Psoas muscle (tissue), 8 donors: Measurements from ENCODE around the gene ARHGAP9. TPM values are rescaled to one million over a fixed set of nuclear protein-coding genes. Genes with fewer than 3 reads are reported as not detected.
"Not testable (repeated sequence)": the region's sequence is repeated elsewhere in the genome, so short reads cannot be mapped to it uniquely, and the experiment has no call there.

ENCODE experiments used
- ATAC-seq, 4 donors: fragments of 200-7000 bp; cut with Tn5 transposase; one replicate each; pipeline ENCODE4 v1.9.1; 2020; ENCODE audit warnings: moderate library complexity in 3 of 4, mild to moderate bottlenecking in 2 of 4
- DNase-seq, 2 donors: peaks; one replicate each; pipeline ENCODE4 v3.0.0-alpha.2; 2020
- H3K27ac ChIP-seq: fragments of 200-600 bp; one replicate; pipeline ENCODE4 v1.8.0; 2022
- H3K27me3 ChIP-seq, 3 donors: fragments of 200-600 bp in 1 of 3; one replicate each; pipeline versions ENCODE4 v1.6.1 to v1.8.0; 2013 to 2022; ENCODE audit warnings: low read length in 2 of 3, mild to moderate bottlenecking in 2 of 3, moderate library complexity in 1 of 3; ENCODE audit not compliant: insufficient read depth in 3 of 3
- H3K36me3 ChIP-seq, 2 donors: fragments of 200-600 bp in 1 of 2; one replicate each; pipeline versions ENCODE4 v1.6.1 to v1.8.0; 2013 to 2022; ENCODE audit warnings: low read depth in 1 of 2, mild to moderate bottlenecking in 1 of 2, moderate library complexity in 1 of 2; ENCODE audit not compliant: insufficient read depth in 1 of 2
- H3K4me1 ChIP-seq: fragments of 200-600 bp; one replicate; pipeline ENCODE4 v1.8.0; 2022
- H3K4me3 ChIP-seq: fragments of 200-600 bp; one replicate; pipeline ENCODE4 v1.8.0; 2022; ENCODE audit warnings: mild to moderate bottlenecking
- H3K9me3 ChIP-seq: fragments of 200-600 bp; one replicate; pipeline ENCODE4 v1.8.0; 2022
- WGBS, 3 donors: extraction: QIAGEN DNeasy Blood & Tissue Kit; methylation state at CpG; one replicate each; pipeline versions ENCODE4 v1.1.6 to v1.1.7; 2013; 5-methylcytosine and 5-hydroxymethylcytosine counted together
- intact Hi-C, 2 donors: fragments of 100-400 bp; cut with DNase I; formaldehyde crosslinking; loops; one replicate each; pipeline versions ENCODE4 v1.11.0 to v1.14.2; 2022
- polyA plus RNA-seq, 3 donors: library from polyadenylated mRNA; stranded (reverse); fragments of 200-250 nt; gene quantifications; one replicate each; pipeline ENCODE4 v1.2.3, GENCODE V29; 2013
- total RNA-seq, 4 donors: library from RNA; stranded (reverse); fragmentation: NEBNext Ultra II Directional in 2 of 4; extraction: Animal tissue kit (Norgen Biotek cat#: 25700) in 2 of 4; gene quantifications; one replicate each; pipeline versions ENCODE4 v1.2.1 to v1.2.4, GENCODE V29; 2021 to 2023
- TF ChIP-seq, protein P1 (sequence below): fragments of 200-600 bp; IDR thresholded peaks from one replicate; pipeline ENCODE4 v1.8.0; 2022; ENCODE audit warnings: antibody characterized with exemption
- donor health status: healthy with polysubstance abuse.
- donor health status: DM: no; HTN: no; CAD: no; lungs with moderate emphysema.
- donor health status: Bipolar disorder and iron deficiency.
- donor health status: healthy.
- donor health status: DM: yes; HTN: yes; CAD: no.
- donor health status: DM: no; HTN: no; CAD: no.
- donor health status: DM: no; HTN: no; CAD: no.
- donor health status: DM: yes; HTN: yes; CAD: no.

Gene ARHGAP9
- total and polyA plus RNA-seq, 7 donors, result 0.91 to 5.4 (median 2.0) TPM

DNA sequence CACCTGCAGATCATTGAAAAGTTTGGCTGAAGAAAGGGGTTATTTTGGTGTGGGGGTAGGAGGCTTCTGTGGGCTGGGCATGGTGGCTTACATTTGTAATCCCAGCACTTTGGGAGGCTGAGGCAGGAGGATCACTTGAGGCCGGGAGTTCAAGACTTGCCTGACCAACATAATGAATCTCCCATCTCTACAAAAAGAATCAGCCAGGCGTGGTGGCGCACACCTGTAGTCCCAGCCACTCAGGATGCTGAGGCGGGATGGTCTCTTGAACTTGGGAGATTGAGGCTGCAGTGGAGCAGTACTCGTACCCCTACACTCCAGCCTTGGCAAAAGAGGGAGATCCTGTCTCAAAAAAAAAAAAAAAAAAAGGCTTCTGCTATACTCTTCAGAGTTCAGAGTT is 33.6 kb upstream of the ARHGAP9 start:
- TF ChIP-seq, protein P1, sequence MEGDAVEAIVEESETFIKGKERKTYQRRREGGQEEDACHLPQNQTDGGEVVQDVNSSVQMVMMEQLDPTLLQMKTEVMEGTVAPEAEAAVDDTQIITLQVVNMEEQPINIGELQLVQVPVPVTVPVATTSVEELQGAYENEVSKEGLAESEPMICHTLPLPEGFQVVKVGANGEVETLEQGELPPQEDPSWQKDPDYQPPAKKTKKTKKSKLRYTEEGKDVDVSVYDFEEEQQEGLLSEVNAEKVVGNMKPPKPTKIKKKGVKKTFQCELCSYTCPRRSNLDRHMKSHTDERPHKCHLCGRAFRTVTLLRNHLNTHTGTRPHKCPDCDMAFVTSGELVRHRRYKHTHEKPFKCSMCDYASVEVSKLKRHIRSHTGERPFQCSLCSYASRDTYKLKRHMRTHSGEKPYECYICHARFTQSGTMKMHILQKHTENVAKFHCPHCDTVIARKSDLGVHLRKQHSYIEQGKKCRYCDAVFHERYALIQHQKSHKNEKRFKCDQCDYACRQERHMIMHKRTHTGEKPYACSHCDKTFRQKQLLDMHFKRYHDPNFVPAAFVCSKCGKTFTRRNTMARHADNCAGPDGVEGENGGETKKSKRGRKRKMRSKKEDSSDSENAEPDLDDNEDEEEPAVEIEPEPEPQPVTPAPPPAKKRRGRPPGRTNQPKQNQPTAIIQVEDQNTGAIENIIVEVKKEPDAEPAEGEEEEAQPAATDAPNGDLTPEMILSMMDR, result no peak
- DNase-seq, result no peak
- WGBS, 3 donors, result 94 to 96% (median 96%) methylated on average over 5 of the region's 5 CpGs
- H3K4me3 ChIP-seq, result no peak overlapping the region
- peaks cover 14% of the 10 kb centered on the region for H3K4me1 ChIP-seq
- H3K9me3 ChIP-seq, result no peaks in the 10 kb centered on the region
- H3K27me3 ChIP-seq, result no peaks in the 10 kb centered on the region
- intact Hi-C loops, result no loop called here
- peaks cover 18 to 95% of the 10 kb centered on the region in 2 donors for H3K36me3 ChIP-seq
- no peak overlapping the region for H3K27ac ChIP-seq
- no peak for ATAC-seq

DNA sequence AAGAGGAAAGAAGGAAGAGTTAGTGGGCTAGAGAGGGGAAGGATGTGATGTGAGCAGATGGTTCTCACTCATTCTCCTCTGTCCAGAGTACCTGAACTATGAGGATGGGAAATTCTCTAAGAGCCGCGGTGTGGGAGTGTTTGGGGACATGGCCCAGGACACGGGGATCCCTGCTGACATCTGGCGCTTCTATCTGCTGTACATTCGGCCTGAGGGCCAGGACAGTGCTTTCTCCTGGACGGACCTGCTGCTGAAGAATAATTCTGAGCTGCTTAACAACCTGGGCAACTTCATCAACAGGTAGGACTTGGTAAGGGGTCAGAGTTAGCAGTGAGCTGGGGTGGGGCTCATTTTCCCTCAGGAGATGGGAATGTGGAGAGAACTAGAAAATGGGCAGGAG is 33.0 kb upstream of the ARHGAP9 start:
- TF ChIP-seq, protein P1, result no peak
- DNase-seq (no peak), ATAC-seq (no peak)
- intact Hi-C loops, result no loop called here
- 86 to 96% (median 90%) methylated on average over 6 of the region's 6 CpGs for WGBS, 3 donors
- Histone ChIP-seq H3K4me1 (peaks cover 8% of the 10 kb centered on the region), H3K4me3 (no peak overlapping the region), H3K27me3 (no peaks in the 10 kb centered on the region), H3K36me3 (peaks cover 18 to 91% of the 10 kb centered on the region in 2 donors), H3K9me3 (no peaks in the 10 kb centered on the region), H3K27ac (no peak overlapping the region)

DNA sequence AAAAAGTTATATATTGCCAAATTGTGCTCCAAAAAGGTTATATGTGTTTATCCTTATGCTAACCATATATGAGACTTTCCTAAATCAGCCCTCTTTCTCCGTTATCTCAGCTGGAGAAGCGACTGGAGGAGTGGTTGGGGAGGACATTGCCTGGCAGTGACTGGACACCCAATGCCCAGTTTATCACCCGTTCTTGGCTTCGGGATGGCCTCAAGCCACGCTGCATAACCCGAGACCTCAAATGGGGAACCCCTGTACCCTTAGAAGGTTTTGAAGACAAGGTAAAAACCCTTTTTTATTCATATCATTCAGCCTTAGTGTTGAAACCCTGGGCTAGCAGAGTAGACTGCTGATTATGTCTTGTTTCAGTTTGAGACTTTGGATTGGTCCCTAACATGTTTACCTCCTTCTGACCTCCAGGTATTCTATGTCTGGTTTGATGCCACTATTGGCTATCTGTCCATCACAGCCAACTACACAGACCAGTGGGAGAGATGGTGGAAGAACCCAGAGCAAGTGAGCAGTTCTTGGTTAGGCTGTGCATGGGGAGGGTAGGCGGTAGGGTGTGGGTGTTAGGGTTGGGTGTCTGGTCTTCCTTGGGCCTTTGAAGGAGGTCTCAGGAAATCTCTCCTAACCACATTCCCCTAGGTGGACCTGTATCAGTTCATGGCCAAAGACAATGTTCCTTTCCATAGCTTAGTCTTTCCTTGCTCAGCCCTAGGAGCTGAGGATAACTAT is 32.1 kb upstream of the ARHGAP9 start:
- Histone ChIP-seq H3K9me3 (no peaks in the 10 kb centered on the region), H3K4me3 (no peak overlapping the region), H3K27me3 (no peaks in the 10 kb centered on the region), H3K36me3 (peaks cover 13 to 82% of the 10 kb centered on the region in 2 donors), H3K27ac (no peak overlapping the region), H3K4me1 (no peaks in the 10 kb centered on the region)
- ATAC-seq (no peak), DNase-seq (no peak)
- intact Hi-C loops, result no loop called here
- 96 to 99% (median 97%) methylated on average over 7 of the region's 7 CpGs for WGBS, 3 donors
- TF ChIP-seq, protein P1, result no peak

DNA sequence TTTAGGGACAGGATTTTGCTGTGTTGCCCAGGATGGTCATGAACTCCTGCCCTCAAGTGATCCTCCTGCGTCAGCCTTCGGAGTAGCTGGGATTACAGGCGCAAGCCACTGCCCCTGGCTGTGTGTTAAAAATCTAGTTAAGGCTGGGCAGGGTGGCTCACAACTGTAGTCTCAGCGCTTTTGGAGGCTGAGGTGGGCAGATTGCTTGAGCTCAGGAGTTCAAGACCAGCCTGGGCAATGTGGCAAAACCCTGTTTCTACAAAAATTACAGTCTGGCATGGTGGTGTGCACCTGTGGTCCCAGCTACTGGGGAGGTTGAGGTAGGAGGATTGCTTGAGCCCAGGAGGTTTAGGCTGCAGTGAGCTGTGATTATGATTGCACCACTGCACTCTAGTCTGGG is 31.5 kb upstream of the ARHGAP9 start:
- intact Hi-C loops, result no loop called here
- Histone ChIP-seq H3K36me3 (peaks cover 17 to 81% of the 10 kb centered on the region in 2 donors), H3K9me3 (no peaks in the 10 kb centered on the region), H3K4me1 (no peaks in the 10 kb centered on the region), H3K4me3 (no peak overlapping the region), H3K27me3 (no peaks in the 10 kb centered on the region), H3K27ac (no peak overlapping the region)
- TF ChIP-seq, protein P1, result no peak
- no peak for ATAC-seq
- 97 to 98% (median 98%) methylated on average over 4 of the region's 4 CpGs for WGBS, 3 donors
- no peak for DNase-seq

DNA sequence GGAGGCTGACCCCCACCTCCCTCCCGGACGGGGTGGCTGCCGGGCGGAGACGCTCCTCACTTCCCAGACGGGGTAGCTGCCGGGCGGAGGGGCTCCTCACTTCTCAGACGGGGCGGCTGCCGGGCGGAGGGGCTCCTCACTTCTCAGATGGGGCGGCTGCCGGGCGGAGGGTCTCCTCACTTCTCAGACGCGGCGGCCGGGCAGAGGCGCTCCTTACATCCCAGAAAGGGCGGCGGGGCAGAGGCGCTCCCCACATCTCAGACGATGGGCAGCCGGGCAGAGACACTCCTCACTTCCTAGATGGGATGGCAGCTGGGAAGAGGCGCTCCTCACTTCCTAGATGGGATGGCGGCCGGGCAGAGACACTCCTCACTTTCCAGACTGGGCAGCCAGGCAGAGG is 28.1 kb upstream of the ARHGAP9 start:
- H3K4me3 ChIP-seq, H3K27ac ChIP-seq, H3K9me3 ChIP-seq, DNase-seq, H3K27me3 ChIP-seq, intact Hi-C loops, ATAC-seq, H3K4me1 ChIP-seq: not testable (repeated sequence)
- peaks cover 17 to 81% of the 10 kb centered on the region in 2 donors for H3K36me3 ChIP-seq
- 95 to 100% (median 100%) methylated on average over 11 to 21 of the region's 28 CpGs for WGBS, 3 donors

DNA sequence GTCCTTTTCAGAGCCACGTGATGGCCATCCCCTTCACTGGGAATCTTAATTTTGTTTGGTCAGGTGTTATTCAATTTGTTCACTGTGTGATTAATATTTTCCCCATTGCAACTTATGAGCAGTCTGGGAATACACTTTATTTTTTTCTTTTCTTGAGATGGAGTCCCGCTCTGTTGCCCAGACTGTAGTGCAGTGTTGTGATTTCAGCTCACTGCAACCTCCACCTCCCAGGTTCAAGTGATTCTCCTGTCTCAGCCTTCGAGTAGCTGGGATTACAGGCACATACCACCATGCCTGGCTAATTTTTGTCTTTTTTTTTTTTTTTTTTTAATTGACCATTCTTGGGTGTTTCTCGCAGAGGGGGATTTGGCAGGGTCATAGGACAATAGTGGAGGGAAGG is 26.9 kb upstream of the ARHGAP9 start:
- not testable (repeated sequence) for ATAC-seq
- peaks cover 20 to 81% of the 10 kb centered on the region in 2 donors for H3K36me3 ChIP-seq
- 92 to 98% (median 94%) methylated on average over 4 of the region's 4 CpGs for WGBS, 3 donors

DNA sequence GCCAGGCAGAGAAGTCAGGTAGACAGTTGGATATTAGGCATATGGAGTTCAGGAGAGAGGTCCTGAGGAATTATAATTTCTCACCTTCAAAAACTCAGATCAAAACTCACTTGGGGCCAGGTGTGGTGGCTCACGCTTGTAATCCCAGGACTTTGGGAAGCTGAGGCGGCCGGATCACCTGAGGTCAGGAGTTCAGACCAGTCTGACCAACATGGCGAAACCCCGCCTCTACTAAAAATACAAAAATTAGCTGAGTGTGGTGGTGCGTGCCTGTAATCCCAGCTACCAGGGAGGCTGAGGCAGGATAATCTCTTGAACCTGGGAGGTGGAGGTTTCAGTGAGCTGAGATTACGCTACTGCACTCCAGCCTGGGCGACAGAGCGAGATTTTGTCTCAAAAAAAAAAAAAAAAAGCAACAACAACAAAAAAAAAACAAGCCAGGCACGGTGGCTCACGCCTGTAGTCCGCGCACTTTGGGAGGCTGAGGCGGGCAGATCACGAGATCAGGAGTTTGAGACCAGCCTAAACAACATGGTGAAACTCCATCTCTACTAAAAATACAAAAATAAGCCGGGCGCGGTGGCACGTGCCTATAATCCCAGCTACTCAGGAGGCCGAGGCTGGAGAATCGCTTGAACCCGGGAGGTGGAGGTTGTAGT is 22.8 kb upstream of the ARHGAP9 start:
- WGBS, 3 donors, result 97 to 98% (median 97%) methylated on average over 19 to 22 of the region's 22 CpGs
- intact Hi-C loops, H3K27ac ChIP-seq, ATAC-seq, H3K4me1 ChIP-seq, H3K4me3 ChIP-seq, H3K9me3 ChIP-seq, H3K27me3 ChIP-seq, DNase-seq: not testable (repeated sequence)
- peaks cover 27 to 90% of the 10 kb centered on the region in 2 donors for H3K36me3 ChIP-seq

More for the DNA sequence above, 26.9 kb upstream of the ARHGAP9 start:
- H3K9me3 ChIP-seq, H3K27ac ChIP-seq, intact Hi-C loops, H3K27me3 ChIP-seq, DNase-seq, H3K4me1 ChIP-seq, H3K4me3 ChIP-seq: not testable (repeated sequence)
